Gastrocnemius medialis (tissue), 4 donors: ENCODE results near the gene FGF14. TPM values are rescaled to one million over a fixed set of nuclear protein-coding genes. Genes with fewer than 3 reads are reported as not detected.

Experiments used
- ATAC-seq, 2 donors: fragments of 150-250 bp; one replicate each; pipeline ENCODE4 v1.9.1; 2016
- DNase-seq, 2 donors: peaks; one replicate each; pipeline ENCODE4 v3.0.0-alpha.2; 2019
- H3K27ac ChIP-seq, 4 donors: fragments of 200-600 bp; sonication (generic); 1 replicate in 1 of 4; 2 replicates in 3 of 4; pipeline ENCODE4 v1.5.1; 2016 to 2018; ENCODE audit warnings: mild to moderate bottlenecking in 2 of 4, moderate library complexity in 1 of 4
- H3K27me3 ChIP-seq, 3 donors: fragments of 200-600 bp; sonication (generic) in 2 of 3; 1 replicate in 1 of 3; 2 replicates in 2 of 3; pipeline versions ENCODE4 v1.5.1 to v1.6.0; 2016 to 2019; ENCODE audit warnings: mild to moderate bottlenecking in 1 of 3, moderate library complexity in 1 of 3
- H3K36me3 ChIP-seq, 2 donors: fragments of 200-600 bp; sonication (generic) in 1 of 2; one replicate each; pipeline ENCODE4 v1.5.1; 2017 to 2018
- H3K4me1 ChIP-seq, 2 donors: fragments of 200-600 bp; sonication (generic) in 1 of 2; one replicate each; pipeline ENCODE4 v1.5.1; 2016 to 2017; ENCODE audit warnings: mild to moderate bottlenecking in 2 of 2
- H3K4me3 ChIP-seq, 4 donors: fragments of 200-600 bp; sonication (generic) in 3 of 4; 1 replicate in 1 of 4; 2 replicates in 3 of 4; pipeline ENCODE4 v1.5.1; 2016 to 2019; ENCODE audit warnings: mild to moderate bottlenecking in 2 of 4
- H3K9me3 ChIP-seq, 3 donors: fragments of 200-600 bp; sonication (generic) in 2 of 3; 1 replicate in 1 of 3; 2 replicates in 2 of 3; pipeline ENCODE4 v1.5.1; 2016 to 2019
- POLR2A ChIP-seq, 2 donors: fragments of 450-650 bp; IDR thresholded peaks; one replicate each; pipeline ENCODE4 v1.6.1; 2017; ENCODE audit warnings: antibody characterized with exemption in 2 of 2, mild to moderate bottlenecking in 2 of 2, moderate library complexity in 2 of 2
- in situ Hi-C, 4 donors: fragments of 200-750 bp; cut with MboI; loops; one replicate each; pipeline versions ENCODE4 v1.15.0 to v1.8.0; 2017; ENCODE audit warnings: low sequenced_read_pairs in 4 of 4
- intact Hi-C: fragments of 100-400 bp; cut with DNase I; formaldehyde crosslinking; loops from one replicate; pipeline ENCODE4 v1.15.1; 2023; ENCODE audit warnings: low total_unique reads
- total RNA-seq, 4 donors: library from RNA; depleted of rRNA; stranded (reverse); fragments of >200 nt; gene quantifications; one replicate each; pipeline versions ENCODE4 v1.1.0 to v1.2.3, GENCODE V29; 2016
- TF ChIP-seq, protein P1 (sequence below), 5 experiments: fragments of 450-650 bp in 3 of 5; fragments of 200-600 bp in 2 of 5; sonication (generic) in 2 of 5; IDR thresholded peaks in 4 of 5; conservative IDR thresholded peaks in 1 of 5; 1 replicate in 4 of 5; 2 replicates in 1 of 5; pipeline ENCODE4 v1.5.1; 2016 to 2019; ENCODE audit warnings: antibody characterized with exemption in 5 of 5, mild to moderate bottlenecking in 3 of 5, moderate library complexity in 3 of 5

FGF14 gene
- total RNA-seq, 4 donors from 2014 or later: 0.02 TPM; not detected in 3

- H3K27me3 ChIP-seq: no peaks in the 10 kb centered on the region
- intact Hi-C loops (no loop called here), in situ Hi-C loops (no loop called here)
- no peaks in the 10 kb centered on the region for H3K36me3 ChIP-seq
- ATAC-seq (no peak), DNase-seq (no peak)
- no peaks in the 10 kb centered on the region for H3K9me3 ChIP-seq
- no peaks in the 10 kb centered on the region for H3K4me1 ChIP-seq
- no peak overlapping the region for H3K4me3 ChIP-seq
- H3K27ac ChIP-seq: no peak overlapping the region
- TF ChIP-seq, protein P1, sequence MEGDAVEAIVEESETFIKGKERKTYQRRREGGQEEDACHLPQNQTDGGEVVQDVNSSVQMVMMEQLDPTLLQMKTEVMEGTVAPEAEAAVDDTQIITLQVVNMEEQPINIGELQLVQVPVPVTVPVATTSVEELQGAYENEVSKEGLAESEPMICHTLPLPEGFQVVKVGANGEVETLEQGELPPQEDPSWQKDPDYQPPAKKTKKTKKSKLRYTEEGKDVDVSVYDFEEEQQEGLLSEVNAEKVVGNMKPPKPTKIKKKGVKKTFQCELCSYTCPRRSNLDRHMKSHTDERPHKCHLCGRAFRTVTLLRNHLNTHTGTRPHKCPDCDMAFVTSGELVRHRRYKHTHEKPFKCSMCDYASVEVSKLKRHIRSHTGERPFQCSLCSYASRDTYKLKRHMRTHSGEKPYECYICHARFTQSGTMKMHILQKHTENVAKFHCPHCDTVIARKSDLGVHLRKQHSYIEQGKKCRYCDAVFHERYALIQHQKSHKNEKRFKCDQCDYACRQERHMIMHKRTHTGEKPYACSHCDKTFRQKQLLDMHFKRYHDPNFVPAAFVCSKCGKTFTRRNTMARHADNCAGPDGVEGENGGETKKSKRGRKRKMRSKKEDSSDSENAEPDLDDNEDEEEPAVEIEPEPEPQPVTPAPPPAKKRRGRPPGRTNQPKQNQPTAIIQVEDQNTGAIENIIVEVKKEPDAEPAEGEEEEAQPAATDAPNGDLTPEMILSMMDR (IDR thresholded peaks at IDR 0.05 in 4 of 5, conservative IDR thresholded peaks at IDR 0.05 in 1 of 5): no peak
- TF ChIP-seq POLR2A (IDR thresholded peaks at IDR 0.05): no peak
These were observed 503.2 kb downstream of the FGF14 start for GRCh38 chr13:101898676-101899075.

GRCh38 chr13:101896541-101896940 lies 505.3 kb downstream of the FGF14 start:
- H3K4me3 ChIP-seq: no peak overlapping the region
- no peak for ATAC-seq
- H3K27ac ChIP-seq: no peak overlapping the region
- no peaks in the 10 kb centered on the region for H3K4me1 ChIP-seq
- H3K27me3 ChIP-seq: no peaks in the 10 kb centered on the region
- intact Hi-C loops (no loop called here), in situ Hi-C loops (no loop called here)
- no peaks in the 10 kb centered on the region for H3K9me3 ChIP-seq
- no peak for TF ChIP-seq POLR2A (IDR thresholded peaks at IDR 0.05)
- TF ChIP-seq, protein P1 (IDR thresholded peaks at IDR 0.05 in 4 of 5, conservative IDR thresholded peaks at IDR 0.05 in 1 of 5): no peak
- no peak for DNase-seq
- no peaks in the 10 kb centered on the region for H3K36me3 ChIP-seq

- ATAC-seq: no peak
- TF ChIP-seq, protein P1 (IDR thresholded peaks at IDR 0.05 in 4 of 5, conservative IDR thresholded peaks at IDR 0.05 in 1 of 5): no peak
- no peak for TF ChIP-seq POLR2A (IDR thresholded peaks at IDR 0.05)
- Histone ChIP-seq H3K27ac (no peak overlapping the region), H3K4me1 (no peaks in the 10 kb centered on the region), H3K27me3 (no peaks in the 10 kb centered on the region), H3K9me3 (no peaks in the 10 kb centered on the region), H3K36me3 (no peaks in the 10 kb centered on the region), H3K4me3 (no peak overlapping the region)
- DNase-seq: no peak
- in situ Hi-C loops (no loop called here), intact Hi-C loops (no loop called here)
These were observed 508.8 kb downstream of the FGF14 start for GRCh38 chr13:101893021-101893420.

DNA sequence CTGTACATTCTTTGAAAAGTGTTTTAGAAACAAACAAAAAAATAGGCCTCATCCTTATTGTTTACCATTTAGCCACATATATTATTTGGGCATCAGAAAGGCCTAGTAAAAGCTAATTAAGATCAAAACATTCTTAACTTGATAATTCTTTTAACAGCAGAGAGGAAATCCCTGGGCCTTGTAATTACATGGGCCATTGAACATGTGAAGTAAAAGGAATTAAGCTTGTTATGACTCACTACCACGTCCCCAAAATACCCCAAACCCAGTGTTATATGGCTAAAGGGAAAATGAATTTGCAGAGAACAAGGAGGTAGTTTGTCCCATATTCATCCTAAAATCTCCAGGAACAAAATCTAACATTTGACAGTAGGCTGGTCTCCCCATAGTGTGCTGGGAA lies 509.6 kb downstream of the FGF14 start:
- in situ Hi-C loops: no loop called here
- DNase-seq (no peak), ATAC-seq (no peak)
- TF ChIP-seq, protein P1 (IDR thresholded peaks at IDR 0.05 in 4 of 5, conservative IDR thresholded peaks at IDR 0.05 in 1 of 5): no peak
- no peak for TF ChIP-seq POLR2A (IDR thresholded peaks at IDR 0.05)
- no peaks in the 10 kb centered on the region for H3K27me3 ChIP-seq
- no peak overlapping the region for H3K27ac ChIP-seq
- intact Hi-C loops: no loop called here
- H3K36me3 ChIP-seq: no peaks in the 10 kb centered on the region
- H3K4me1 ChIP-seq: no peaks in the 10 kb centered on the region
- H3K4me3 ChIP-seq: no peak overlapping the region
- H3K9me3 ChIP-seq: no peaks in the 10 kb centered on the region

GRCh38 chr13:101881593-101881992 lies 520.3 kb downstream of the FGF14 start:
- Histone ChIP-seq H3K27ac (no peak overlapping the region), H3K36me3 (no peaks in the 10 kb centered on the region), H3K27me3 (no peaks in the 10 kb centered on the region), H3K4me3 (no peak overlapping the region), H3K4me1 (no peaks in the 10 kb centered on the region), H3K9me3 (no peaks in the 10 kb centered on the region)
- TF ChIP-seq POLR2A (IDR thresholded peaks at IDR 0.05): no peak
- TF ChIP-seq, protein P1 (IDR thresholded peaks at IDR 0.05 in 4 of 5, conservative IDR thresholded peaks at IDR 0.05 in 1 of 5): no peak
- ATAC-seq: no peak
- in situ Hi-C loops (no loop called here), intact Hi-C loops (no loop called here)
- no peak for DNase-seq
